PC-9 (cell line): ENCODE measurements around the gene SLC10A2. TPM values are rescaled to one million over a fixed set of nuclear protein-coding genes. Genes with fewer than 3 reads are reported as not detected.
A peak's percentile ranks its signal among the peaks of the same experiment; 100 is the strongest.

Experiments
- BruUV-seq: library from RNA; stranded (reverse); fragments of 400-500 nt; replicated peaks from 2 replicates; lab custom pipeline; 2021; lab: Mats Ljungman, UMichigan
- CTCF ChIA-PET: fragments of 300-600 bp; sonication (Branson Sonifier 250); formaldehyde crosslinking; loops from one replicate; lab custom pipeline; 2022; ENCODE audit warnings: antibody characterized with exemption; lab: Charles Lee
- POLR2A ChIA-PET: fragments of 300-600 bp; sonication (Branson Sonifier 250); formaldehyde crosslinking; loops from one replicate; lab custom pipeline; 2022; ENCODE audit warnings: antibody characterized with exemption; ENCODE audit not compliant: unreplicated experiment; lab: Charles Lee
- DNase-seq, 2 experiments: peaks; one replicate each; pipeline versions ENCODE4 v3.0.0 to v3.0.0-alpha.2; 2015 to 2022; ENCODE audit warnings: mixed read lengths in 1 of 2
- H2AFZ ChIP-seq: fragments of 200-600 bp; sonication (generic); 2 replicates; pipeline ENCODE4 v1.8.1; 2017; ENCODE audit warnings: antibody characterized with exemption
- H3F3A ChIP-seq: fragments of 200-600 bp; sonication (generic); 2 replicates; pipeline ENCODE4 v1.8.1; 2017; ENCODE audit warnings: antibody characterized with exemption, mild to moderate bottlenecking, low read depth; ENCODE audit not compliant: insufficient read depth
- H3K27ac ChIP-seq: fragments of 200-600 bp; sonication (generic); 2 replicates; pipeline ENCODE4 v1.6.1; 2016; ENCODE audit warnings: mixed run types
- H3K27me3 ChIP-seq: fragments of 200-600 bp; sonication (generic); 2 replicates; pipeline ENCODE4 v1.6.1; 2016; ENCODE audit warnings: low read depth, mixed run types; ENCODE audit not compliant: insufficient read depth
- H3K36me3 ChIP-seq: fragments of 200-600 bp; sonication (generic); 2 replicates; pipeline ENCODE4 v1.6.1; 2016; ENCODE audit warnings: low read depth, mixed run types
- H3K4me1 ChIP-seq: fragments of 200-600 bp; sonication (generic); replicated peaks from 2 replicates; pipeline ENCODE4 v1.6.1; 2016; ENCODE audit warnings: mixed run types; ENCODE audit not compliant: insufficient read depth
- H3K4me2 ChIP-seq: fragments of 200-600 bp; sonication (generic); 2 replicates; pipeline ENCODE4 v1.6.1; 2017; ENCODE audit warnings: mixed run types
- H3K4me3 ChIP-seq: fragments of 200-600 bp; sonication (generic); 2 replicates; pipeline ENCODE4 v1.6.1; 2016; ENCODE audit warnings: mixed run types
- H3K79me2 ChIP-seq: fragments of 200-600 bp; sonication (generic); 2 replicates; pipeline ENCODE4 v1.6.1; 2017; ENCODE audit warnings: low read depth, mixed run types
- H3K9me2 ChIP-seq: fragments of 200-600 bp; sonication (generic); 2 replicates; pipeline ENCODE4 v1.8.1; 2017; ENCODE audit warnings: mild to moderate bottlenecking; ENCODE audit not compliant: insufficient read depth
- H3K9me3 ChIP-seq: fragments of 200-600 bp; sonication (generic); 2 replicates; pipeline ENCODE4 v1.8.1; 2016; ENCODE audit warnings: low read depth; ENCODE audit not compliant: insufficient read depth
- H4K20me1 ChIP-seq: fragments of 200-600 bp; sonication (generic); 2 replicates; pipeline ENCODE4 v1.8.1; 2017; ENCODE audit not compliant: insufficient read depth
- CTCF ChIP-seq: fragments of 200-600 bp; sonication (generic); conservative IDR thresholded peaks from 2 replicates; pipeline ENCODE4 v1.6.1; 2017; ENCODE audit warnings: mixed run types, antibody characterized with exemption, mild to moderate bottlenecking, moderate library complexity
- EZH2 ChIP-seq: fragments of 200-600 bp; sonication (generic); IDR thresholded peaks from 2 replicates; pipeline ENCODE4 v1.8.0; 2017; ENCODE audit warnings: antibody characterized with exemption, low read depth
- intact Hi-C: fragments of 100-400 bp; cut with micrococcal nuclease; formaldehyde crosslinking; loops from one replicate; pipeline ENCODE4 v1.10.0; 2022; ENCODE audit not compliant: unreplicated experiment
- total RNA-seq: library from RNA; stranded (reverse); gene quantifications from 2 replicates; pipeline ENCODE4 v1.2.3, GENCODE V29; 2021

The SLC10A2 gene
- total RNA-seq, 1 experiment from 2014 or later = not detected

- H3K27me3 ChIP-seq = no peaks in the 10 kb centered on the region
- no peaks in the 10 kb centered on the region for H3K4me1 ChIP-seq
- H4K20me1 ChIP-seq = no peaks in the 10 kb centered on the region
- no peak for DNase-seq
- H3K9me3 ChIP-seq = no peaks in the 10 kb centered on the region
- H3K4me2 ChIP-seq = no peak overlapping the region
- ChIA-PET CTCF (no interaction called here), POLR2A (no interaction called here)
- H3K79me2 ChIP-seq = no peaks in the 10 kb centered on the region
- intact Hi-C loops = no loop called here
- no peak overlapping the region for H3K4me3 ChIP-seq
- H3K9me2 ChIP-seq = no peaks in the 10 kb centered on the region
- BruUV-seq = no TSS peak
- no peak overlapping the region; the same call in 1 of the 2 replicates for H2AFZ ChIP-seq
- H3F3A ChIP-seq = no peaks in the 10 kb centered on the region
- TF ChIP-seq EZH2 = no peak
- no peak for TF ChIP-seq CTCF
- no peak overlapping the region for H3K27ac ChIP-seq
- H3K36me3 ChIP-seq = no peaks in the 10 kb centered on the region
These were observed 11.9 kb upstream of the SLC10A2 start for GRCh38 chr13:103078158-103078557.

GRCh38 chr13:103068836-103069235 is 2.6 kb upstream of the SLC10A2 start:
- no peaks in the 10 kb centered on the region for H3K36me3 ChIP-seq
- H3K27me3 ChIP-seq = no peaks in the 10 kb centered on the region
- ChIA-PET POLR2A (no interaction called here), CTCF (no interaction called here)
- H3K9me3 ChIP-seq = no peaks in the 10 kb centered on the region; the same call in 1 of the 2 replicates
- no peaks in the 10 kb centered on the region for H4K20me1 ChIP-seq
- no peaks in the 10 kb centered on the region for H3K9me2 ChIP-seq
- no peak for DNase-seq
- H3K4me2 ChIP-seq = no peak overlapping the region
- no peak overlapping the region for H2AFZ ChIP-seq
- no peaks in the 10 kb centered on the region for H3K79me2 ChIP-seq
- BruUV-seq = no TSS peak
- H3K4me3 ChIP-seq = no peak overlapping the region
- intact Hi-C loops = no loop called here
- H3F3A ChIP-seq = no peaks in the 10 kb centered on the region
- TF ChIP-seq EZH2 = no peak
- no peak for TF ChIP-seq CTCF
- H3K4me1 ChIP-seq = peaks cover 8% of the 10 kb centered on the region; the same call in 1 of the 2 replicates
- H3K27ac ChIP-seq = no peak overlapping the region

- Histone ChIP-seq H3K4me2 (no peak overlapping the region), H3K4me3 (no peak overlapping the region), H3K79me2 (no peaks in the 10 kb centered on the region), H3F3A (no peaks in the 10 kb centered on the region), H4K20me1 (no peaks in the 10 kb centered on the region), H3K27ac (no peak overlapping the region), H3K4me1 (peaks cover 8% of the 10 kb centered on the region; the same call in 1 of the 2 replicates), H2AFZ (no peak overlapping the region; the same call in 1 of the 2 replicates), H3K27me3 (no peaks in the 10 kb centered on the region), H3K36me3 (no peaks in the 10 kb centered on the region), H3K9me3 (no peaks in the 10 kb centered on the region; the same call in 1 of the 2 replicates), H3K9me2 (no peaks in the 10 kb centered on the region)
- intact Hi-C loops = no loop called here
- BruUV-seq = no TSS peak
- ChIA-PET CTCF (interaction anchor here (0.5 kb wide), 1 partner anchor 120 kb away, joined by 3 read pairs; no protein-coding TSS in a partner anchor), POLR2A (no interaction called here)
- TF ChIP-seq EZH2 (no peak), CTCF (0 out of 2 replicates have a peak, but pooled peaks have one; percentile 15)
- DNase-seq = peak in 1 of 2 experiments; percentile 3
These were observed 1.7 kb upstream of the SLC10A2 start for GRCh38 chr13:103067751-103068555.
